SK-N-SH (cell line): ENCODE measurements around the gene NISCH. TPM values are rescaled to one million over a fixed set of nuclear protein-coding genes. Genes with fewer than 3 reads are reported as not detected.
A peak's percentile ranks its signal among the peaks of the same experiment; 100 is the strongest.

Experiments
- CTCF ChIA-PET: fragments of 300-600, 350-600 bp; formaldehyde crosslinking; extraction: SDS; loops from one replicate; lab custom pipeline; 2021; lab: Yijun Ruan, JAX
- POLR2A ChIA-PET: fragments of 350-600 bp; sonication (Branson Sonifier 250); formaldehyde crosslinking; extraction: SDS; loops from one replicate; lab custom pipeline; 2020; ENCODE audit warnings: antibody characterized with exemption, inconsistent platforms; lab: Yijun Ruan, JAX
- DNase-seq: peaks from one replicate; pipeline ENCODE4 v3.0.0; 2012
- H2AFZ ChIP-seq: fragments of 200-600 bp; sonication (generic); 2 replicates; pipeline ENCODE4 v1.8.1; 2016; ENCODE audit warnings: antibody characterized with exemption, mild to moderate bottlenecking, low read depth
- H3F3A ChIP-seq: fragments of 200-600 bp; sonication (generic); replicated peaks from 2 replicates; pipeline ENCODE3; 2016; ENCODE audit warnings: antibody characterized with exemption, mild to moderate bottlenecking; ENCODE audit not compliant: insufficient read depth
- H3K27ac ChIP-seq, 2 experiments: fragments of 200-500 bp in 1 of 2; fragments of 200-600 bp in 1 of 2; sonication (Bioruptor generic) in 1 of 2; sonication (generic), shearing (Covaris generic) in 1 of 2; 2 replicates each; pipeline versions ENCODE4 v1.5.1 to v1.6.1; 2014 to 2016; ENCODE audit warnings: low read depth in 2 of 2, inconsistent platforms in 1 of 2, low read length in 1 of 2, mild to moderate bottlenecking in 1 of 2, mixed read lengths in 1 of 2
- H3K27me3 ChIP-seq: fragments of 200-600 bp; sonication (generic), shearing (Covaris generic); 2 replicates; pipeline ENCODE4 v1.6.1; 2016; ENCODE audit warnings: mixed run types; ENCODE audit not compliant: insufficient read depth
- H3K36me3 ChIP-seq, 2 experiments: fragments of 200-500 bp in 1 of 2; fragments of 200-600 bp in 1 of 2; sonication (Bioruptor generic) in 1 of 2; sonication (generic) in 1 of 2; replicated peaks in 1 of 2; 2 replicates each; pipeline versions ENCODE3 to v1.5.1; 2014 to 2016; ENCODE audit warnings: low read length in 1 of 2, mild to moderate bottlenecking in 1 of 2; ENCODE audit not compliant: insufficient read depth in 2 of 2, control insufficient read depth in 1 of 2
- H3K4me1 ChIP-seq, 2 experiments: fragments of 200-500 bp in 1 of 2; fragments of 200-600 bp in 1 of 2; sonication (Bioruptor generic) in 1 of 2; sonication (generic), shearing (Covaris generic) in 1 of 2; 2 replicates each; pipeline versions ENCODE4 v1.5.1 to v1.6.1; 2014 to 2016; ENCODE audit warnings: low read depth in 1 of 2, low read length in 1 of 2, mixed run types in 1 of 2; ENCODE audit not compliant: insufficient read depth in 2 of 2, control insufficient read depth in 1 of 2
- H3K4me2 ChIP-seq: fragments of 200-600 bp; sonication (generic), shearing (Covaris generic); 2 replicates; pipeline ENCODE4 v1.6.1; 2017; ENCODE audit warnings: mixed run types
- H3K4me3 ChIP-seq, 2 experiments: fragments of 200-500 bp in 1 of 2; fragments of 200-600 bp in 1 of 2; sonication (Bioruptor generic) in 1 of 2; sonication (generic), shearing (Covaris generic) in 1 of 2; 2 replicates each; pipeline versions ENCODE4 v1.5.1 to v1.8.1; 2014 to 2016; ENCODE audit warnings: low read depth in 2 of 2, inconsistent platforms in 1 of 2, low read length in 1 of 2, mild to moderate bottlenecking in 1 of 2, mixed read lengths in 1 of 2, moderate library complexity in 1 of 2
- H3K79me2 ChIP-seq: fragments of 200-600 bp; sonication (generic); 2 replicates; pipeline ENCODE4 v1.8.1; 2017; ENCODE audit warnings: mild to moderate bottlenecking; ENCODE audit not compliant: insufficient read depth
- H3K9ac ChIP-seq: fragments of 200-600 bp; sonication (generic); 2 replicates; pipeline ENCODE4 v1.6.1; 2017; ENCODE audit warnings: mixed run types
- H3K9me2 ChIP-seq: fragments of 200-600 bp; sonication (generic); 2 replicates; pipeline ENCODE4 v1.6.1; 2017; ENCODE audit warnings: mixed run types
- H3K9me3 ChIP-seq: fragments of 200-600 bp; sonication (generic); 2 replicates; pipeline ENCODE4 v1.6.1; 2017; ENCODE audit warnings: mixed run types, mild to moderate bottlenecking, moderate library complexity
- H4K20me1 ChIP-seq: fragments of 200-600 bp; sonication (generic); 2 replicates; pipeline ENCODE4 v1.6.1; 2017; ENCODE audit warnings: mild to moderate bottlenecking, mixed run types; ENCODE audit not compliant: insufficient read depth
- CHD2 ChIP-seq: fragments of 150-350 bp; IDR thresholded peaks from 2 replicates; pipeline ENCODE4 v1.6.1; 2018; ENCODE audit warnings: low read length; ENCODE audit not compliant: partially characterized antibody
- EZH2phosphoT487 ChIP-seq: fragments of 200-600 bp; sonication (generic); IDR thresholded peaks from 2 replicates; pipeline ENCODE4 v1.6.1; 2017; ENCODE audit warnings: low read depth, mixed run types, mild to moderate bottlenecking, antibody characterized with exemption, moderate library complexity, borderline replicate concordance
- FOSL2 ChIP-seq: IDR thresholded peaks from 2 replicates; pipeline ENCODE4 v1.4.0; 2012; ENCODE audit warnings: low read depth, mild to moderate bottlenecking, moderate library complexity, borderline replicate concordance
- GATA2 ChIP-seq: sonication (generic); formaldehyde crosslinking; IDR thresholded peaks from 2 replicates; pipeline ENCODE4 v1.5.0; 2020; ENCODE audit warnings: mild to moderate bottlenecking, missing genetic modification reagents
- IRF3 ChIP-seq: fragments of 150-350 bp; IDR thresholded peaks from 2 replicates; pipeline ENCODE4 v1.6.1; 2016; ENCODE audit warnings: mild to moderate bottlenecking, low read depth, low read length
- MAX ChIP-seq: IDR thresholded peaks from 2 replicates; pipeline ENCODE4 v1.4.0; 2012; ENCODE audit warnings: low read depth
- NRF1 ChIP-seq: IDR thresholded peaks from 2 replicates; pipeline ENCODE4 v1.6.1; 2012; ENCODE audit warnings: low read depth, mild to moderate bottlenecking, low read length
- PBX3 ChIP-seq: IDR thresholded peaks from 2 replicates; pipeline ENCODE4; 2012
- RAD21 ChIP-seq: IDR thresholded peaks from 2 replicates; pipeline ENCODE4 v1.6.1; 2012; ENCODE audit warnings: mild to moderate bottlenecking, low read length
- REST ChIP-seq: IDR thresholded peaks from 2 replicates; pipeline ENCODE4 v1.6.1; 2012; ENCODE audit warnings: mild to moderate bottlenecking, low read depth, low read length, moderate library complexity
- RFX5 ChIP-seq: IDR thresholded peaks from 2 replicates; pipeline ENCODE4 v1.6.1; 2012; ENCODE audit warnings: mild to moderate bottlenecking, improper control_type of control experiment, low read length
- SMC3 ChIP-seq: IDR thresholded peaks from 2 replicates; pipeline ENCODE4 v1.6.1; 2012; ENCODE audit warnings: low read depth, low read length, improper control_type of control experiment
- USF2 ChIP-seq: fragments of 150-350 bp; IDR thresholded peaks from 2 replicates; pipeline ENCODE4 v1.6.1; 2017; ENCODE audit warnings: antibody characterized with exemption, low read length, low read depth, borderline replicate concordance
- YY1 ChIP-seq: IDR thresholded peaks from 2 replicates; pipeline ENCODE4 v1.4.0; 2012; ENCODE audit warnings: low read depth, mild to moderate bottlenecking
- WGBS: methylation state at CpG from one replicate; pipeline ENCODE4 v1.1.6; 2017; ENCODE audit warnings: low lambda C conversion rate; 5-methylcytosine and 5-hydroxymethylcytosine counted together
- polyA plus RNA-seq, 3 experiments: library from polyadenylated mRNA; depleted of rRNA; stranded (reverse); fragments of >200 nt; gene quantifications; 2 replicates each; pipeline ENCODE4 v1.2.3, GENCODE V29; 2012

Gene NISCH
- polyA plus RNA-seq, 1 of the 3 experiments (the other 2 are of a cell fraction), result 77.5 TPM

GRCh38 chr3:52479877-52480575 lies 24.6 kb downstream of the NISCH start (continued):
- TF ChIP-seq REST, result no peak

- H3K79me2 ChIP-seq, result no peaks in the 10 kb centered on the region
- H3K27ac ChIP-seq, result peak overlapping the region in 1 of 2 experiments; percentile 40; a peak in 1 of 4 replicates
- no peaks in the 10 kb centered on the region for H4K20me1 ChIP-seq
- CTCF ChIA-PET, result interaction anchor here (0.6 to 2.1 kb wide), 5 partner anchors 9 to 71 kb away, joined by 3 to 8 read pairs (median 3); partner anchors contain the start of gene STAB1
- H3K27me3 ChIP-seq, result no peaks in the 10 kb centered on the region
- H3K9ac ChIP-seq, result no peak overlapping the region
- H3F3A ChIP-seq, result no peaks in the 10 kb centered on the region
- no peak for DNase-seq
- 96% methylated on average over 25 of the region's 27 CpGs for WGBS
- POLR2A ChIA-PET, result interaction anchor here (1.7 kb wide), 1 partner anchor 8 kb away, joined by 8 read pairs; no protein-coding TSS in a partner anchor
- no peak overlapping the region for H3K4me3 ChIP-seq
- H2AFZ ChIP-seq, result no peak overlapping the region
- H3K9me3 ChIP-seq, result no peaks in the 10 kb centered on the region
- H3K9me2 ChIP-seq, result no peaks in the 10 kb centered on the region
- TF ChIP-seq GATA2 (CRISPR knock-in tag) (no peak), MAX (no peak), IRF3 (no peak), SMC3 (no peak), EZH2phosphoT487 (no peak), YY1 (no peak), CHD2 (no peak), PBX3 (no peak), NRF1 (no peak), RFX5 (no peak), FOSL2 (no peak), USF2 (no peak), RAD21 (no peak)
- H3K4me1 ChIP-seq, result peaks cover 0 to 51% of the 10 kb centered on the region in 2 experiments; a peak in 1 of 4 replicates
- H3K36me3 ChIP-seq, result peaks cover 30 to 68% of the 10 kb centered on the region in 2 experiments
- no peak overlapping the region for H3K4me2 ChIP-seq
Observed at GRCh38 chr3:52480768-52481715, 25.6 kb downstream of the NISCH start.
